ENCODE data around the gene ELAVL4.
"Not testable (repeated sequence)": the region's sequence is repeated elsewhere in the genome, so short reads cannot be mapped to it uniquely, and the experiment has no call there.

Gene ELAVL4

GRCh38 chr1:50155541-50155940 is 46.8 kb downstream of the ELAVL4 start:
- H3K36me3 ChIP-seq (ENCODE audit: insufficient read depth, low read length), result no peaks in the 10 kb centered on the region
- no peaks in the 10 kb centered on the region for H3K4me1 ChIP-seq (ENCODE audit: control insufficient read depth, insufficient read depth, low read length, unreplicated experiment)
- H3K27me3 ChIP-seq (ENCODE audit: insufficient read depth, low read length), result no peaks in the 10 kb centered on the region; the same call in 1 of the 2 replicates
- no peaks in the 10 kb centered on the region for H3K79me2 ChIP-seq (ENCODE audit: control insufficient read depth, insufficient read depth, low read length, unreplicated experiment)
- no peak overlapping the region for H3K4me3 ChIP-seq (ENCODE audit: low read depth, low read length)
- no peak overlapping the region for H2AFZ ChIP-seq (ENCODE audit: low read length, unreplicated experiment)
- no peak overlapping the region for H3K27ac ChIP-seq (ENCODE audit: low read depth, low read length)

GRCh38 chr1:50156241-50157010 is 47.7 kb downstream of the ELAVL4 start:
- Histone ChIP-seq H3K36me3 (ENCODE audit: insufficient read depth, low read length) (no peaks in the 10 kb centered on the region), H3K27ac (ENCODE audit: low read depth, low read length) (no peak overlapping the region), H3K27me3 (ENCODE audit: insufficient read depth, low read length) (no peaks in the 10 kb centered on the region; the same call in 1 of the 2 replicates), H2AFZ (ENCODE audit: low read length, unreplicated experiment) (no peak overlapping the region), H3K79me2 (ENCODE audit: control insufficient read depth, insufficient read depth, low read length, unreplicated experiment) (no peaks in the 10 kb centered on the region), H3K4me1 (ENCODE audit: control insufficient read depth, insufficient read depth, low read length, unreplicated experiment) (no peaks in the 10 kb centered on the region), H3K4me3 (ENCODE audit: low read depth, low read length) (no peak overlapping the region)

- no peak overlapping the region for H3K4me3 ChIP-seq (ENCODE audit: low read depth, low read length)
- H3K36me3 ChIP-seq (ENCODE audit: insufficient read depth, low read length), result no peaks in the 10 kb centered on the region
- H3K79me2 ChIP-seq (ENCODE audit: control insufficient read depth, insufficient read depth, low read length, unreplicated experiment), result no peaks in the 10 kb centered on the region
- H3K27ac ChIP-seq (ENCODE audit: low read depth, low read length), result no peak overlapping the region
- no peak overlapping the region for H2AFZ ChIP-seq (ENCODE audit: low read length, unreplicated experiment)
- no peaks in the 10 kb centered on the region; the same call in 1 of the 2 replicates for H3K27me3 ChIP-seq (ENCODE audit: insufficient read depth, low read length)
- H3K4me1 ChIP-seq (ENCODE audit: control insufficient read depth, insufficient read depth, low read length, unreplicated experiment), result no peaks in the 10 kb centered on the region
Observed at GRCh38 chr1:50157306-50157941, 48.7 kb downstream of the ELAVL4 start.

GRCh38 chr1:50158421-50158820 is 49.7 kb downstream of the ELAVL4 start:
- Histone ChIP-seq H2AFZ (ENCODE audit: low read length, unreplicated experiment) (no peak overlapping the region), H3K79me2 (ENCODE audit: control insufficient read depth, insufficient read depth, low read length, unreplicated experiment) (no peaks in the 10 kb centered on the region), H3K27ac (ENCODE audit: low read depth, low read length) (no peak overlapping the region), H3K4me1 (ENCODE audit: control insufficient read depth, insufficient read depth, low read length, unreplicated experiment) (no peaks in the 10 kb centered on the region), H3K36me3 (ENCODE audit: insufficient read depth, low read length) (no peaks in the 10 kb centered on the region), H3K4me3 (ENCODE audit: low read depth, low read length) (no peak overlapping the region), H3K27me3 (ENCODE audit: insufficient read depth, low read length) (no peaks in the 10 kb centered on the region; the same call in 1 of the 2 replicates)

- Histone ChIP-seq H2AFZ (ENCODE audit: low read length, unreplicated experiment) (no peak overlapping the region), H3K79me2 (ENCODE audit: control insufficient read depth, insufficient read depth, low read length, unreplicated experiment) (no peaks in the 10 kb centered on the region), H3K4me1 (ENCODE audit: control insufficient read depth, insufficient read depth, low read length, unreplicated experiment) (no peaks in the 10 kb centered on the region), H3K27ac (ENCODE audit: low read depth, low read length) (no peak overlapping the region), H3K27me3 (ENCODE audit: insufficient read depth, low read length) (no peaks in the 10 kb centered on the region), H3K4me3 (ENCODE audit: low read depth, low read length) (no peak overlapping the region), H3K36me3 (ENCODE audit: insufficient read depth, low read length) (no peaks in the 10 kb centered on the region)
Observed at GRCh38 chr1:50163680-50164079, 55.0 kb downstream of the ELAVL4 start.

- not testable (repeated sequence) for H3K4me3 ChIP-seq (ENCODE audit: low read depth, low read length); H2AFZ ChIP-seq (ENCODE audit: low read length, unreplicated experiment); H3K79me2 ChIP-seq (ENCODE audit: control insufficient read depth, insufficient read depth, low read length, unreplicated experiment); H3K27me3 ChIP-seq (ENCODE audit: insufficient read depth, low read length); H3K36me3 ChIP-seq (ENCODE audit: insufficient read depth, low read length); H3K27ac ChIP-seq (ENCODE audit: low read depth, low read length); H3K4me1 ChIP-seq (ENCODE audit: control insufficient read depth, insufficient read depth, low read length, unreplicated experiment)
Observed at GRCh38 chr1:50166351-50166750, 57.6 kb downstream of the ELAVL4 start.

GRCh38 chr1:50172299-50172698 is 63.6 kb downstream of the ELAVL4 start:
- Histone ChIP-seq H3K36me3 (ENCODE audit: insufficient read depth, low read length) (no peaks in the 10 kb centered on the region), H3K79me2 (ENCODE audit: control insufficient read depth, insufficient read depth, low read length, unreplicated experiment) (no peaks in the 10 kb centered on the region), H3K4me1 (ENCODE audit: control insufficient read depth, insufficient read depth, low read length, unreplicated experiment) (no peaks in the 10 kb centered on the region), H3K4me3 (ENCODE audit: low read depth, low read length) (no peak overlapping the region), H3K27ac (ENCODE audit: low read depth, low read length) (no peak overlapping the region), H2AFZ (ENCODE audit: low read length, unreplicated experiment) (no peak overlapping the region), H3K27me3 (ENCODE audit: insufficient read depth, low read length) (no peaks in the 10 kb centered on the region)

GRCh38 chr1:50174101-50174500 is 65.4 kb downstream of the ELAVL4 start:
- H3K36me3 ChIP-seq (ENCODE audit: insufficient read depth, low read length), result no peaks in the 10 kb centered on the region
- no peak overlapping the region for H3K4me3 ChIP-seq (ENCODE audit: low read depth, low read length)
- H3K27ac ChIP-seq (ENCODE audit: low read depth, low read length), result no peak overlapping the region
- no peaks in the 10 kb centered on the region for H3K4me1 ChIP-seq (ENCODE audit: control insufficient read depth, insufficient read depth, low read length, unreplicated experiment)
- no peak overlapping the region for H2AFZ ChIP-seq (ENCODE audit: low read length, unreplicated experiment)
- H3K79me2 ChIP-seq (ENCODE audit: control insufficient read depth, insufficient read depth, low read length, unreplicated experiment), result no peaks in the 10 kb centered on the region
- no peaks in the 10 kb centered on the region for H3K27me3 ChIP-seq (ENCODE audit: insufficient read depth, low read length)

GRCh38 chr1:50175719-50176639 is 67.3 kb downstream of the ELAVL4 start:
- Histone ChIP-seq H2AFZ (ENCODE audit: low read length, unreplicated experiment) (no peak overlapping the region), H3K79me2 (ENCODE audit: control insufficient read depth, insufficient read depth, low read length, unreplicated experiment) (no peaks in the 10 kb centered on the region), H3K4me3 (ENCODE audit: low read depth, low read length) (no peak overlapping the region), H3K27ac (ENCODE audit: low read depth, low read length) (no peak overlapping the region), H3K4me1 (ENCODE audit: control insufficient read depth, insufficient read depth, low read length, unreplicated experiment) (no peaks in the 10 kb centered on the region), H3K27me3 (ENCODE audit: insufficient read depth, low read length) (no peaks in the 10 kb centered on the region), H3K36me3 (ENCODE audit: insufficient read depth, low read length) (no peaks in the 10 kb centered on the region)

- H3K4me3 ChIP-seq (ENCODE audit: low read depth, low read length), result no peak overlapping the region
- H3K27ac ChIP-seq (ENCODE audit: low read depth, low read length), result no peak overlapping the region
- no peaks in the 10 kb centered on the region for H3K4me1 ChIP-seq (ENCODE audit: control insufficient read depth, insufficient read depth, low read length, unreplicated experiment)
Observed at GRCh38 chr1:50177994-50178393, 69.3 kb downstream of the ELAVL4 start.

More at GRCh38 chr1:50177994-50178393, 69.3 kb downstream of the ELAVL4 start:
- no peaks in the 10 kb centered on the region for H3K36me3 ChIP-seq (ENCODE audit: insufficient read depth, low read length)
- H2AFZ ChIP-seq (ENCODE audit: low read length, unreplicated experiment), result no peak overlapping the region
- H3K27me3 ChIP-seq (ENCODE audit: insufficient read depth, low read length), result no peaks in the 10 kb centered on the region
- no peaks in the 10 kb centered on the region for H3K79me2 ChIP-seq (ENCODE audit: control insufficient read depth, insufficient read depth, low read length, unreplicated experiment)
